ENCODE results near the gene BICC1.

GRCh38 chr10:58585435-58585834 lies 72.8 kb downstream of the BICC1 start:
- TF ChIP-seq CTCF (conservative IDR thresholded peaks at IDR 0.05), result no peak
- TF ChIP-seq ZFX (IDR thresholded peaks at IDR 0.05), result no peak
